Measurements from ENCODE around the gene FMNL2.
"Not testable (repeated sequence)": the region's sequence is repeated elsewhere in the genome, so short reads cannot be mapped to it uniquely, and the experiment has no call there.

FMNL2 gene

DNA sequence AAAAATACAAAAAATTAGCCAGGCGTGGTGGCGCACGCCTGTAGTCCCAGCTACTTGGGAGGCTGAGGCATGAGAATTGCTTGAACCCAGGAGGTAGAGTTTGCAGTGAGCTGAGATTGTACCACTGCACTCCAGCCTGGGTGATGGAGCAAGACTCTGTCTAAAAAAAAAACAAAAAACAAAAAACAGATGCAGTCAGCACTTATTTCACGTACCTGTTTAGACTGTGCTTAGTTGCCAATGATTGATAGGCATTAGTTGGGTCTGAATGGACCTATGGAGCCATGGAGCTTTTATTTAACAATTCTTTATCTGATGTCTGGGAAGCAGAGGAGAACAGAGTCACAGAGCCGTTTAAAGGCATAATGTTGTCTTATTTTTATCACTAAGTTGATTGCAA lies 139.5 kb downstream of the FMNL2 start:
- DNase-seq: not testable (repeated sequence)

GRCh38 chr2:152475982-152476381 lies 141.0 kb downstream of the FMNL2 start:
- no peak for DNase-seq

DNA sequence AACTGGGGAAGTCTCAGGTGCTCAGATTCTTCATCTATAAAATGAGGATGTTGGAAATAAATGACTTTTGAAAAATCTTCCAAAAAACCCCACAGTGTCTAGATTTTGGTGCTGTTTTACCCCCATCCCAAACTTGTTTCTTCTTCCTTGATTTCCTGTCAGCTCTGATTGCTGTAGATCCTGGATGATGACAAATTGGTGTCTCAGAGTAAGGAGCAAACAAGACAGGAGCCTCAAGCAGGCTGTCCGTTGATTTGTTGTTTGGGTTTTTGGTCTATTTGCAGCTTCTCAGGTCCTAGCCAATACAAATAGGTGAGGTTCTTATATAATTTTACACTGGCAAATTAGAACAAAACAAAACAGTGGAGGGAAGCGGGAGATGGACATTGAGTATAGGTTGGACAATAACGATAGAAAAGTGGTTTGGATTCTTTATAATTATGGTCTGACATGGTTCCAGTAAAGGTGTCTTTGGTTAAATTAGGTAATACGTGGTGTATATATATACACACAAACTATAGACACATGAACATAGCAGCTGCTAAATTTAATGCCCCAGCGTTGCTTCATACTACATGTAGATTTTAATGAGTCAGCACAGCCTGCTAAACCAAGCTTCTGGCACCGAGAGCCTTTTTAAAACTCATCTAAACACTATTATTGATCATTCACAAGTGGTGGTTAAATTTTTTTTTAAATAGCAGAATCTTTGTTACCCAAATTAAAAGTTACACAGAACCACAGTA lies 142.5 kb downstream of the FMNL2 start:
- no peak for DNase-seq

- no peak for DNase-seq
These were observed 144.3 kb downstream of the FMNL2 start for GRCh38 chr2:152479282-152479681.

DNA sequence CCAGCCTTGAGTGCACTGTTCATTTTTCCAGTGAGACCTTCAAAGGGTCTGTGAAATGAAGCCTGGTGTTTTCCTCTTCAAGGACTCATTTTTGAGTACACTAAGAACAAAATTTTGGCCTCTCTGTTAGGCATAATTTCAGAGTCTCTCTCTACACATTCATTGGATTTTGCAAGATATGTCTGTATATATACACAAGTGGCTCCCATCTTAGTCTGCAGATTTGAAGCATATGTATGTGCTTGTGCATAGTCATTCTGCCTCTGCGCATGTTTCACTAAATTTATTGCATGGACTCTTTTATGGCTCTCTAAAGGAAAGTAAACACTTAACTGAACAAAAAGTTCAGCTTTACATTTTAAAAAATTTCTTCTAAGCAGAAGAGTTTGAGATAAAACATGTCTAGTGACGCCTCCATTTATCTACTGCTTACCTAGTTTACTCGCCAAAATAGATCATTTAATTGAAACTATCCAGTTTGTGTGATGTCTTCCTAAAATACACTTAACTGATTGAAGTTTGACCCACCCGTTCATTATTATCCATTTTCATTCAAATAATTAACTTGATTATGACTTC lies 145.9 kb downstream of the FMNL2 start:
- no peak for DNase-seq

DNA sequence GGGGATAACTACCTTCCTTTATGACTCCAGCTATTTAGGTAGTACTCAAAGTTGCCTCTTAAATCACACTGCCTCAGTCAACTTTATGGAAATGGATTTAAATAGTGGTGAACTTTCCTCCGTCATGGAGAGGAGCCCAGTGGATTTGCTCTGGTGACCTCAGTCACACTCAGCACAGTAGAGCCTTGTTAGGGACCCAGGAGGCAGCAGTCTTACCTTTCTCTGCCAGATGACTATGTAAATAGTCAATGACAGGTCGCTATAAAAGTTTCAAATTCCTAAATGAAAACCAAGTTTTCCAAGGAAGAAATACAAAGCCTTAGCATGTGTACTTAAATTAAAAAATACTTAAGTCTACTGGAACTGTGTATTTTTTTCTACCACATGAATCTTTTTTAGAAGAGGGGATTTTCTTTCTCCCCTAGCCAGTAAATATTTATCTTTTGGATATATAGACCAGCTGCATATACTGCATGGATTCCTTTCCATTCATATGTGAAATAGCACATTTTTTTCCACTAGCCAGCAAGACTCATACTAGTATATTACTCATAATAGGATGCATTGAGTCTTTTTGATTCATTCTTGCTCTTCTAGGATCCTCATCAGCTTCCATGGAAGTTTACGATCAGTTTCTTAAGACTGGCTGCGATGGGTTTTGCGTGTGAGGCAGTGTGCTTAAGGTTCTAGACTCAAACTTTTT lies 147.1 kb downstream of the FMNL2 start:
- DNase-seq: no peak

DNA sequence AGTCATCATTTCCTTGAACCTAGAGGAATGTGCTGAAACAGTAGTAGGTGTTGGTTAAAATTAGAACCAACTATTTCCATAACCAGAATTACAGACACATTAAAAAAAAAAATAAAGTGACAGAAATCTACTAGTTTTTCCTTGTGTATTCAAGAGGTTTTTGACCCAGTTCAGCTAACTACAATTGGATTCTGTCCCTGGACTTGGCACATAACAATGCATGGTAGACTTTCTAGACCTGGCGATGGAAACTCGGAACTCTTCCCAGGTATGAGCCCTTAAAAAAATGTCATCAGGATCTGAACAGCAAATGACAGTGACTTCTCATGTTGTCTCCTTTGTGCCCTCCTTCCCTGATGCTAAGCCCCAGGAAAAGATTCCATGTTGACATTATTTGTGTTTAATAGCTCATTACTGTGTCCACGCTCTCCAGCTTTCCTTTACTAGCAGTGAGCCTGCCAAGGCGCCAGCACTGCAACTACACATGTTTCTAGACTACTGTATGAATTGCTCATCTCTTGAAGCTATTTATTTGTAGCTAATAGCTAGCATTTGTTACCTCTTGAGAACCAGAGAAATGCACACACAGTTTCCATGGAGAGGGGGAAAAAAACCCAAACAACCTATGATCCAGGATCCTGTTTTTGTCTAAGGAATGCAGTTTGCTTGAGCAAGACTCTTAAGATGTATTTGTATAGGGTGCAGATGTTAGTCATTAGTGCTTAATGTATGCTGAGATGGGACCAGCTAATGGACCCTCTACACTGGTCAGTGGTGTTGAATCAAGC lies 148.5 kb downstream of the FMNL2 start:
- DNase-seq: no peak

DNA sequence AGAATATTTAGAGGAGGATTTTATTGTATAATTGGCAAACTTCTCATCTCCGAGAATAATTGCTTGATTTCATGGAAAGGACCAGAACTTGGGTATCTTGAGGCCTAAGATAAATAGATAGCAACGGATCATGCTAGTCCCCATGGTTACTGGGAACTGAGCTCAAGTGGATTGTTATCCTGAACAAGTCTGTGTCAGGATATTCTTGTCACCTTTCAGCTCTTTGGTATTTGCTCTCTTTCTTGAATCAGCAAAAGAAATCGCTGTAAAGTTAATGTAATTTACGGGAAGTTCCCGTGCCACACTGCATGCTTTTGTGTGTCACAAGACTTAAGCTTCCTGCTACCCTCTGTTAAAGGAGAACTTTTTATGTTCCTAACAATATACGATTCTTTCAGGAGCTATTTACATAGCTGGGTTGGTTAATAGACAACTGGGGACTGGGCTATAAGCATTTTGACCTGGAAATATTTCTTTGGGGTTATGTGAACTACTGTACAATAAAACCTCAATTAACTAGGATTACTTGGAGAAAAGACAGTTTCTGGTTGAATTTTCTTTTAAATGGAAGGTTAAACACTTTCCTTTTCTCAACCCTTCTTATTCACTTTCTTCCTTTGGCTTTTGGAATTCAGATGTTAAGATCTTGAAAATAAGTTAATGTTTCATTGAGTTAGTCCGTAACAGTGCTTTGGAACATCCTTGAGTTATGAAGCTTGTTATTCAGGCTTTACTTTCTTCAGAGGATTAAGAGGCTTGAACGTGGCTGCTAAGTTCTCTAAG lies 151.2 kb downstream of the FMNL2 start:
- no peak for DNase-seq

DNA sequence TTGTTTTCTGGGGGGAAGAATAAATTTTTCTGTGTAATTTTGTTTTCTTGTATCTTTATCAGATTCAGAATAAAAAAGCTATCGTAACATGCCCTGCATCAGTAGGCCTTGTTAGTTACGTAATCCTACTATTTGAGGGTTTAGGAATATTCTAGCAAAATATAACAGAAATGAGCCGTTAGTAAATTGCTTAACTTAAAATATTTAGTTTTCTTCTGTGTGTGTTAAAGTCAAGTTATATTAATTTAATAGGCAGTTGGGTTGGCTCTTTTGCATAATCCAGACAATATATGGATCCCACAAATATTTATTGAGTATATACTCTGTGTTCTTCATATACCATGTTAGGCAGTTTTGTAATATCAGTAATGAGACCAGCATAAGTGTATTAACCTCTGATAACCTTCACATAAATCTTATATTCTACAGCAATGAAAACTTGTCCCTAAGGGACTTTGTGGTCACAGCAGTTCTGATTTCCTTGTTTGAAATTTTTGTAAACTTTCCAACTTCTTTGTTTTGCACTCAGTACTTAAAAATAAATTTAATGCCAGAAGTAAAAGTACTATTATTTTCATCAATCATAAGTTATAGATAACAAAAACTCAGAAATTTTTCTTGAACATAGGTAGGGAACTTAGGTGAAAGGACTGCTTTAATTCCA lies 151.9 kb downstream of the FMNL2 start:
- DNase-seq: no peak

GRCh38 chr2:152488075-152488474 lies 153.1 kb downstream of the FMNL2 start:
- DNase-seq: no peak

- DNase-seq: no peak
These were observed 154.4 kb downstream of the FMNL2 start for GRCh38 chr2:152489364-152489763.

DNA sequence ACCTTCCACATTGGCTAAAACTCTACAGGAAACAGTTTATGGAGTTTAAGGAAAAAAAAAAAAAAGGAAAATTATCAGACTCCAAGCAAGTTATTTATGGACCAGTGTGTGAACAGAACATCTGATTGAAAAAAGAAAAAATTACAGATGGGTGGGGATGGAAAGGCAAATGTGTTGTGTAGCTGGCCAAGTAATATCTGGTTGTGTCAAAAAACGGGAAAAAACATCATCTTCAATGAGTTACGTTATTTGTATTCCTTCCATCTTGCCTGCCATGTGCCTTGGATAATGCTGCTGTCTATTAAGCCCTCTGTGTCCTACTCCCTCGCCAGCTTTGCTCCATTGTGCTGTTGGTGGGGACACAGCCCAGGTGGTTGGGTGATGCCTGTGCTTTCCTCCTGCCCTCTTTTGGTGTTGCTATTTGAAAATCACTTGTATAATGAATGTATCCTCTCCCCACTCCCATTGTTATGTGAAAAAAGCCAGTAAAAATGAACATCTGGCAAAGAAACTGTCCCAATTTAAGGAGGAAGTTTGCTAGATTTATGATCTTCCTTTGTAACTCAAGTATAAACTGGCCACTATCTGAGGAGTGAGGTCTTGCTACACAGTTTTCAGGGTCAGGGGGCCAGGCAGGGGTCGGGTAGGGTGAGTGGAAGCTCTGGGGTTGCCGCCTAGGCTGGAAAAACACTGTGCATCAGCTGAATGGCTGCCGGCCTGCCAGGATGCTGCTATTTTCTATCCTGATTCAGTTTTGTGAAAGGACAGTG lies 155.9 kb downstream of the FMNL2 start:
- DNase-seq: no peak

DNA sequence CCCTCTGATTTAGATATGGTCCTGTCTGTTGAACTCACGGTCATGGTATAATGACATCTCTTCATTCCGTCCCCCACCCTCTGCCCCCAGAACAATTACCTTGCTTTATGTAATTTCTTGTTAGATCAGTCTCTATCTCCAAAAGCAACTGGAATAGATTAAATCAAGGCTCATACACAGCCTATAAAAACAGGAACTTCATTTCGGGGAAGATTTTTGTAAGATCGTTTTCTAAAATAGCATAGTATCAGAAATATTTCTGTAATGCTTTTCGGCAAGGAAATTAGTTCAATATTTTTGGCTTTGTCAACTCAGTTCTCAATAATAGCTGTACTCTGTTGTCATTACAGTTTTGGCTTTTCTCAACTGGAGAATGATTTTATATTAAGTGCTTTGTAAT lies 157.2 kb downstream of the FMNL2 start:
- no peak for DNase-seq

DNA sequence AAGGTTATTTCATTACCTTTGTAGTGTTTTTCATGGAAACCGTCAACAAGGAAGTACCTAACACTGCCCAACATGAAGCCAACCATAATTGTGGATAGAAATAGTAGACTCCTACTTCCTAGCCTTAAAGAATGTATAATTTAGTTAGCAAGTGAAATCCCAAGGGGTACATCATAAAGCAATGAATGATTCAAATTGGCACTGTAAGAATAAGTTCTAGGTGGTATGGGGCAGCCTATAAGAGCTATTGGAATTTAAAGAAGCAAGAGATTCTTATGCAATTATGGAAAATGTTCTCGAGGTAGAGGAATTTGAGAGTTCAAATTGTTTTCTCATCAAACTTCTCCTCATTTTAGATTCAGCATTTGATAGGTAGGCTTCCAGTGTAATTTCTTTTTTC lies 157.9 kb downstream of the FMNL2 start:
- DNase-seq: no peak

DNA sequence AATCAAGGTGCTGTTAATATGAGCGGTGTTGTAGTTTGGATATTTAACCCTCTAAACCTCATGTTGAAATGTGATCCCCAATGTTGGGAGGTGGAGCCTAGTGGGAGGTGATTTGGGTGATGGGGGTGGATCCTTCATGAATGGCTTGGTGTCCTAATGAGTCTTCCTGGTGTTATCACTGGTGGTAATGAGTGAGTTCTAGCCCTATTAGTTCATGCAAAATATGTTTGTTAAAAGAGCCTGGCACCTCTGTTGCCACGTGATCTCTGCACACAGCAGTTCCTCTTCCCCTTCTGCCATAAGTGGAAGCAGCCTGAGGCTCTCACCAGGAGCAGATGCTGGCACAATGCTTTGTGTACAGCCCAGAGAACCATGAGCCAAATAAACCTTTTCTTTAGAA lies 158.4 kb downstream of the FMNL2 start:
- DNase-seq: no peak

DNA sequence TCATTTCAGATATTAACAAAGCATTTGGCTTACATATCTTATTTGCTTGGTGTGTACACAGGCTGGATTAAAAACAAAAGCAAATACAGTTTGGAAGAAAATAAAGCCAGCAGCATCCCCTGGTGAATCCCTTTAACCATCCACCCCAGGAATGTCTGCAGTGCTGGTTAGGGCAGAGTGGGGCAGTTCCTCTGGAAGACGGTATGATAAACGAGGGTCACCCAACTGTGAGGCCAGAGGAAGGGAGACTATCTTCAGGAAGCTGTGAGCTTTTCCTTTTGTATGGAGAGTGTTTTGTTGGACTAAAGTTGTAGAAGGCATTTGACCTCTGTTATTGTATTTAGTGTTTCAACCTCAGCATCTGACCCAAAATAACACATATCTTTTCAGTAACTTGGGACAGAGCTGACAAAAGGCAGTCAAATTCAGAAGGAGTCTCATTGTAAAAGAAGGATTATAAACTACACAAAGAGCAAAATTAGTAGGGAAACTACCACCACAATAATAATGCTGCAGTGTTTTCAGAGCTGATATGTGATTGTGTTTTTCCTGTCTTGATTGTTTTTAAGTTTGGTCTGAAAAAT lies 159.1 kb downstream of the FMNL2 start:
- DNase-seq: no peak

GRCh38 chr2:152496371-152496770 lies 161.4 kb downstream of the FMNL2 start:
- DNase-seq: no peak

DNA sequence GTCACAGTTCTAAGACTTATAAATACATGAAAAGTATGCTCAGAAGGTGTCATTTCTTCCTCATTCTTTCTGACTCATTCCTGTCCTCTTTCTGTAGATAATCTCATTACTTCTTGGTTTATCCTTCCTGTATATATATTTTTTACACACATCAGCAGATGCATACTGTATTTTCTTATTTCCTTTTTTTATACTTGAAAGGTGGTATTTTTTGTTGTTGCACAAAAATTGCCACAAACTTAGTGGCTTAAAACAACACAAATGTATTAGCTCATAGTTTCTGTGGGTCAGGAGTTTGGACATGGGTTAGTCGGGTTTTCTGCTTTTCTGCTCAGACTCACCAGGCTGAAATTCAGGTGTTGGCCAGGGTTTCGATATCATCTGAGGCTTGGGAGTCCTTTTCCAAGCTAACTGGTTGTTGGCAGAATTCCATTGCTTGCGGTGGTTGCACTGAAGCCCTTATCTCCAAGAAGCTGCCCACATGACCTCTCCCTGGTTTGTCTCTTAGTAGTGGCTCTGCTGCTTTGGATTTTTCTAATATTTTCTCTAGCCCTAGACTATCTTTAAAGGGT lies 162.6 kb downstream of the FMNL2 start:
- no peak for DNase-seq

GRCh38 chr2:152499331-152499816 lies 164.4 kb downstream of the FMNL2 start:
- no peak for DNase-seq

Measured in NCI-H510A treated with DMSO at 0.1 percent for 48 hours (cell line).